Rectal smooth muscle tissue (tissue), 1 donor: ENCODE data around the gene SLC9C1.
A peak's percentile ranks its signal among the peaks of the same experiment; 100 is the strongest.

Experiments used
- H3K27ac ChIP-seq: one replicate; pipeline ENCODE4 v1.7.0; 2013; ENCODE audit warnings: low read depth, low read length, inconsistent platforms
- H3K27me3 ChIP-seq: one replicate; pipeline ENCODE4 v1.7.0; 2013; ENCODE audit warnings: low read length; ENCODE audit not compliant: control insufficient read depth, insufficient read depth
- H3K36me3 ChIP-seq: one replicate; pipeline ENCODE4 v1.7.0; 2013; ENCODE audit warnings: low read length; ENCODE audit not compliant: control insufficient read depth, insufficient read depth
- H3K4me1 ChIP-seq: one replicate; pipeline ENCODE4 v1.7.0; 2013; ENCODE audit warnings: low read length; ENCODE audit not compliant: control insufficient read depth, insufficient read depth
- H3K4me3 ChIP-seq: one replicate; pipeline ENCODE4 v1.7.0; 2013; ENCODE audit warnings: low read length
- H3K9ac ChIP-seq: one replicate; pipeline ENCODE4 v1.7.0; 2013; ENCODE audit warnings: low read length

The SLC9C1 gene

DNA sequence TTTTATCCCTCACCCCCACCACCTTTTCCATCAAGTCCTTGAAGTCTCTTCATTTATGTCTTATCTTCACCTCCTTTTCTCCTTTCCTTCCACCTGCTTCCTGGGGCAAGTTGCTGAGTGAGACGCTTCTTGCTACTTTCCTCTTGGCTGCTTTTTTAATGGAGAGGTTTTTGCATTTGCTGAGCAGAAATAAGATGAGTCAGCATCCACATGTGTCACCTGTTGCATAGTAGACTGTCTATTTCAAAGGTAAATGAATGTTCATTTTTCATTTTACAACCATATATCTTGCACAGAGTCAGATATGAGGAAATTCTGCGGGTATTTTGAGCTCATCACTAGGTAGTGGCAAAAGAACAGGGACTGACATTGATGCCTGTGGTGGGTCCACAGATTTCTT, 189.2 kb downstream of the SLC9C1 start:
- Histone ChIP-seq H3K4me3 (no peak overlapping the region), H3K27ac (no peak overlapping the region), H3K36me3 (no peaks in the 10 kb centered on the region), H3K27me3 (no peaks in the 10 kb centered on the region), H3K9ac (no peak overlapping the region), H3K4me1 (no peaks in the 10 kb centered on the region)

DNA sequence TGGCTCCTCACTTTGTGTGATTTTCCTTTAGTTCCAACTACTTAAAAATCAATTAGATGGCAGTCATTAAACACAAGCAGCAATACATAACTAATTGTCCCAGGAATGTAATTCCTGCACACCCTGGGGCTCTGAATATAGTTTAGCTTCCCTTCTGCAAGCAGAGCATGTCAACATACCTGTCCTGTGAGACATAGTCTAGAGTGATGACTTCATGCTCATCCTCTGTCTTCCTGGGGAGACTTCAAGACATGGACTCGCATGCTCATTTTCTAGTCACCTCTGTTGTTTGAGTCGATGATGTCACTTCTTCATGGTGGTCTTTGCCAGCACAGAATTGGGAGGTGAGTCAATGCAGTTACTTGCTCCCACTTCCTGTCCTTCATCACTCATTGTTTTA, 192.1 kb downstream of the SLC9C1 start:
- Histone ChIP-seq H3K4me3 (no peak overlapping the region), H3K36me3 (no peaks in the 10 kb centered on the region), H3K4me1 (no peaks in the 10 kb centered on the region), H3K27me3 (no peaks in the 10 kb centered on the region), H3K9ac (no peak overlapping the region), H3K27ac (no peak overlapping the region)

DNA sequence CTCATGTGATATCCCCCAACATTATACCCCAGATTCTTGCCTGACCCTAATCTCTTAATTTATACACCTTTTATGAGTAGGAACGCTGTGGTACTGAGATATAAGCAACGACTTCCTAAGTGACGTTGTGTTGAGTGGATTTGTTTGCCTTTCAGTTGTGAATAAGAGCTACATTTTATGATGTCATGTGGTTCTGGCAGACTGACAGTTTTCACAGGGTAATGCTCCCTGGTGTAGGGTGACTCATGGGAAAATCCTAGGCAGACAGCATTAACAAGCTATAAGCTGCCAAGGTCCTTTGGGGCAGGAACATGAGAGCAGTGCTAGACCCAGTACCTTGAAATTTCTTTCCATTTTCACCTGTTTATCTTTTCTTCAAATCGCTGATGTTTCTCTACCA, 196.6 kb downstream of the SLC9C1 start:
- no peak overlapping the region for H3K9ac ChIP-seq

GRCh38 chr3:112096176-112096575, 197.8 kb downstream of the SLC9C1 start:
- no peak overlapping the region for H3K27ac ChIP-seq
- H3K36me3 ChIP-seq = peaks cover 4% of the 10 kb centered on the region
- no peak overlapping the region for H3K4me3 ChIP-seq
- H3K27me3 ChIP-seq = no peaks in the 10 kb centered on the region
- H3K4me1 ChIP-seq = no peaks in the 10 kb centered on the region
- no peak overlapping the region for H3K9ac ChIP-seq

More for the DNA sequence above, 196.6 kb downstream of the SLC9C1 start:
- no peak overlapping the region for H3K4me3 ChIP-seq
- H3K27ac ChIP-seq = no peak overlapping the region
- no peaks in the 10 kb centered on the region for H3K4me1 ChIP-seq
- peaks cover 4% of the 10 kb centered on the region for H3K36me3 ChIP-seq
- no peaks in the 10 kb centered on the region for H3K27me3 ChIP-seq

- H3K4me3 ChIP-seq = no peak overlapping the region
- H3K36me3 ChIP-seq = peaks cover 4% of the 10 kb centered on the region
- no peak overlapping the region for H3K9ac ChIP-seq
- no peaks in the 10 kb centered on the region for H3K4me1 ChIP-seq
- no peaks in the 10 kb centered on the region for H3K27me3 ChIP-seq
- H3K27ac ChIP-seq = no peak overlapping the region
Observed at GRCh38 chr3:112095731-112096130, 198.3 kb downstream of the SLC9C1 start.

GRCh38 chr3:112093180-112093522, 200.9 kb downstream of the SLC9C1 start:
- Histone ChIP-seq H3K4me3 (no peak overlapping the region), H3K4me1 (no peaks in the 10 kb centered on the region), H3K27ac (no peak overlapping the region)

GRCh38 chr3:112092496-112093179, 201.4 kb downstream of the SLC9C1 start:
- no peaks in the 10 kb centered on the region for H3K4me1 ChIP-seq
- H3K36me3 ChIP-seq = peaks cover 4% of the 10 kb centered on the region
- H3K4me3 ChIP-seq = peak overlapping the region; percentile 9
- H3K9ac ChIP-seq = no peak overlapping the region
- no peak overlapping the region for H3K27ac ChIP-seq
- no peaks in the 10 kb centered on the region for H3K27me3 ChIP-seq

More at GRCh38 chr3:112093180-112093522, 200.9 kb downstream of the SLC9C1 start:
- no peaks in the 10 kb centered on the region for H3K27me3 ChIP-seq
- H3K36me3 ChIP-seq = peaks cover 4% of the 10 kb centered on the region
- no peak overlapping the region for H3K9ac ChIP-seq

GRCh38 chr3:112090887-112091586, 203.0 kb downstream of the SLC9C1 start:
- no peak overlapping the region for H3K4me3 ChIP-seq
- H3K27ac ChIP-seq = no peak overlapping the region
- peaks cover 4% of the 10 kb centered on the region for H3K36me3 ChIP-seq
- H3K9ac ChIP-seq = no peak overlapping the region
- no peaks in the 10 kb centered on the region for H3K27me3 ChIP-seq
- H3K4me1 ChIP-seq = no peaks in the 10 kb centered on the region
